Mucosa of stomach (tissue), 1 donor: ENCODE measurements around the gene GOLIM4.
"Not testable (repeated sequence)": the region's sequence is repeated elsewhere in the genome, so short reads cannot be mapped to it uniquely, and the experiment has no call there.

Experiments
- H3K27me3 ChIP-seq: one replicate; pipeline ENCODE4 v1.7.0; 2013; ENCODE audit warnings: mild to moderate bottlenecking, low read length; ENCODE audit not compliant: control insufficient read depth, insufficient read depth
- H3K36me3 ChIP-seq: one replicate; pipeline ENCODE4 v1.7.0; 2013; ENCODE audit warnings: low read length; ENCODE audit not compliant: control insufficient read depth, insufficient read depth
- H3K4me1 ChIP-seq: one replicate; pipeline ENCODE4 v1.7.0; 2013; ENCODE audit warnings: mild to moderate bottlenecking, low read length; ENCODE audit not compliant: control insufficient read depth, insufficient read depth
- H3K4me3 ChIP-seq: one replicate; pipeline ENCODE4 v1.7.0; 2013; ENCODE audit warnings: low read length
- H3K9ac ChIP-seq: one replicate; pipeline ENCODE4 v1.7.0; 2013; ENCODE audit warnings: mild to moderate bottlenecking, low read length, moderate library complexity
- H3K9me3 ChIP-seq: one replicate; pipeline ENCODE4 v1.7.0; 2013; ENCODE audit warnings: mild to moderate bottlenecking, low read length, moderate library complexity; ENCODE audit not compliant: control insufficient read depth
- donor health status: Pancreatic carcinoma.

The GOLIM4 gene

DNA sequence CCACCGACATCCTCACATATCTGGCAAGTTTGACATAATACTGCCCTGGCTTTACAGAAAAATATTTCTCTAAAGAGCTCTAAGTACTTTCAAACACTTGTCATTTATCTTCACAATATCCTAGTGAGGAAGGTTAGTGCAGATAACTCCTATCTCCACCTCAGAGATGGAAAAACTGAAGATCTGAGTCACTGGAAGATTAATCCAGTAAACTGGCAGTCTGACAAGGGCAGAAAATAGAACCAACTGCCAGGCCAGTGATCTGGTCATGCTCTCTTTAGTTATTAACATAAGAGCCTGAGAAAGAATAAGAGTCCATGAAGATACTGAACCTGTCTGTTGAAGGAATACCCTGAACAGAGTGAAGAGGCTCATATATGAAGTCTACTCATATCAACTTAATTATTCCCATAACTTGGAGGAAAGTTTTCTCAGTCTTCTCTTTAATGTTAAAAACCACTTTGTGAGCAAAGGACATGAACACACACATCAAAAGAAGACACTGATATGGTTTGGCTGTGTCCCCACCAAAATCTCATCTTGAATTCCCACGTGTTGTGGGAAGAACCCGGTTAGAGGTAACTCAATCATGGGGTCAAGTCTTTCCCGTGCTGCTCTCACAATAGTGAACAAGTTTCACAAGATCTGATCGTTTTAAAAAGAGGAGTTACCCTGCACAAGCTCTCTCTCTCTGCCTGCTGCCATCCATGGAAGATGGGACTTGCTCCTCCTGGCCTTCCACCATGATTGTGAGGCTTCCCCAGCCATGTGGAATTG, 61.4 kb downstream of the GOLIM4 start:
- Histone ChIP-seq H3K4me1 (no peaks in the 10 kb centered on the region), H3K9me3 (no peaks in the 10 kb centered on the region), H3K4me3 (no peak overlapping the region), H3K9ac (no peak overlapping the region), H3K36me3 (peaks cover 5% of the 10 kb centered on the region), H3K27me3 (no peaks in the 10 kb centered on the region)

DNA sequence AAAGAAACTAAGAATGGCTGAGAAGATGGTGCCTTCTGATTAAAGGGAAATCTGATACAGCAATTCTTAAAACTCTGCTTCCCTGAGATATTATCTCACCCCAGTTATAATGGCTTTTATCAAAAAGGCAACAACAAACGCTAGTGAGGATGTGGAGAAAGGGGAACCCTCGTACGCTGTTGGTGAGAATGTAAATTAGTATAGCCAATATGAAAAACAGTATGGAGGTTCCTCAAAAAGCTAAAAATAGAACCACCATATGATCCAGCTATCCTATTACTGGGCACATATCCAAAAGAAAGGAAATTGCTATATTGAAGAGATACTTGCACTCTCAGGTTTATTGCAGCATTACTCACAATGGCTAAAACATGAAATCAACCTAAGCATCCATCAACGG, 65.1 kb downstream of the GOLIM4 start:
- H3K9ac ChIP-seq: no peak overlapping the region
- H3K4me3 ChIP-seq: no peak overlapping the region
- H3K4me1 ChIP-seq: no peaks in the 10 kb centered on the region
- peaks cover 5% of the 10 kb centered on the region for H3K36me3 ChIP-seq
- H3K9me3 ChIP-seq: no peaks in the 10 kb centered on the region
- no peaks in the 10 kb centered on the region for H3K27me3 ChIP-seq

DNA sequence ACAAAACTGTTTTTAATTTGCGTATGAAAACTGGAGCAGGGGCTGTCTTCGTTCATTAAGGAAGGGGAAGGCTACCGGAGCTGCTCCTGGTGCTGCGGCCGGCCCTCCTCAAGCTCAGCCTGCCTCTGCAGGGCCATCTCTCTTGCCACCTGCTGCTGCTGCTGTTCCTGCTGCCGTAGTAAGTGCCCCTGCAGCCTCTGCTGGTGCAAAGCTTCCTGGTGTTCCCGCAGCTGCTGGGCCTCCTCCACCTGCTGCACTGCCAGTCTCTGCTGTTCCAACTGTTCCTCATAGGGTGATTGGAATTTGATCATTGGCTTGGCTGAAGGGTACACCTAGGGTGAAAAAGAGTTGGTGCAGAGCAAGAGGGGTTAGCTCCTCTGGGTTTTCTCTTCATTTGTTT, 66.0 kb downstream of the GOLIM4 start:
- Histone ChIP-seq H3K27me3 (no peaks in the 10 kb centered on the region), H3K36me3 (peaks cover 5% of the 10 kb centered on the region), H3K9ac (no peak overlapping the region), H3K9me3 (no peaks in the 10 kb centered on the region), H3K4me3 (no peak overlapping the region), H3K4me1 (no peaks in the 10 kb centered on the region)

DNA sequence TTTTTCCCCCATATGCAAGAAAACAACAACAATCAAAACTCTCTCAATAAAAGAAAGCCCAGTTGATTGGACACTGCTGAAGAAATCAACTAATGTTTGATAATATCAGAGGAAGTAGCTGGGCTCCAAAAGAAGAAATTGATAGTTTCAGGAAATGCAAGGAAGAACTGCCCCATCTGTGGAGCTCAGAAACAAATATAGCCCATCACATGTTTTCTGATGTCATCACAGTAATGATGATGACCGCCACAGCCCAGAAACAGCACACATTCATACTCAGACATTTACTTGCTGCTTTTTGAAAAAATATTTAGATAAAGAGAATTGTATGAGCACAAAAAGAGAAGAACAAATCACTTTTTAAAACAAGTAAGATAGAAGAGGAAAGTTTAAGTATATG, 67.6 kb downstream of the GOLIM4 start:
- H3K27me3 ChIP-seq: no peaks in the 10 kb centered on the region
- no peak overlapping the region for H3K9ac ChIP-seq
- H3K9me3 ChIP-seq: no peaks in the 10 kb centered on the region
- no peak overlapping the region for H3K4me3 ChIP-seq
- peaks cover 5% of the 10 kb centered on the region for H3K36me3 ChIP-seq
- H3K4me1 ChIP-seq: no peaks in the 10 kb centered on the region

DNA sequence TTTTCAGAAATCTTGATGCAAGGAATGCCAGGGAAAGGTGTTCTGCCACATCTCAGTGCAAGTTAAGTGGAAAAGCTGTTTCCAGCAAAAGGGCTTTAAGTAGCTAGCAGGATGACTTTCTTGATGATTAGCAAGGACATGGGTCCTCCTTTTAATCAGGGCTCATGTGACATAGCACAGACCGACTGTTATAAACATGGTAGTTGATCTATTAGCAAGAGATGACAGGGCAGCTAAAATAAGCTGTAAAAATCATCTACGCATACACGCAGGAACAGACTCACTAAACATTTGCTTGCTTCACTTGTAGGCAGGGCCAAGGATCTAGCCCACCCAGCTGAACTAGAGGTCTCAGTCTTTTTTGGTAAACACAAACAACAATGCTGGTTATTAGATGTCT, 69.0 kb downstream of the GOLIM4 start:
- peaks cover 5% of the 10 kb centered on the region for H3K36me3 ChIP-seq

DNA sequence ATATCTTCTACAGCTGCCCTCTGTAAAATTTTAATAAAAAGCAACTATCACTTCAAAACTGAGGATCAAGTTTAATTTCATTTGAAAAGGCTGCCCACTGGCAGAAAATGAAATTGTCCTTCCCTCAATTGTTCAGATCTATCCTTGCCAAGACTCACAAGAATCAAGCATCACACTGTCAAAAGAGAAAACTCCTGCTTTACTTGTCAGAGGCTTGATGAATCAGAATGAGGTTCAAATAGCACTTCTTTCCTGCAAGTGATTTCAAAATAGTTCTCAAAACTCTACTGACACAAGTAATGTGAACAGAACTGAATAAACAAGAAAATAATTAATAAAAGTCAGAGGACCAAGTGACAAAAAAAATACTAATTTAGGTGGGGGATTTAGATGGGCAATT, 70.6 kb downstream of the GOLIM4 start:
- Histone ChIP-seq H3K4me1 (no peaks in the 10 kb centered on the region), H3K4me3 (no peak overlapping the region), H3K9me3 (no peaks in the 10 kb centered on the region), H3K27me3 (no peaks in the 10 kb centered on the region), H3K9ac (no peak overlapping the region), H3K36me3 (no peaks in the 10 kb centered on the region)

More for the DNA sequence above, 69.0 kb downstream of the GOLIM4 start:
- no peaks in the 10 kb centered on the region for H3K27me3 ChIP-seq
- no peaks in the 10 kb centered on the region for H3K9me3 ChIP-seq
- H3K4me3 ChIP-seq: no peak overlapping the region
- H3K4me1 ChIP-seq: no peaks in the 10 kb centered on the region
- no peak overlapping the region for H3K9ac ChIP-seq

DNA sequence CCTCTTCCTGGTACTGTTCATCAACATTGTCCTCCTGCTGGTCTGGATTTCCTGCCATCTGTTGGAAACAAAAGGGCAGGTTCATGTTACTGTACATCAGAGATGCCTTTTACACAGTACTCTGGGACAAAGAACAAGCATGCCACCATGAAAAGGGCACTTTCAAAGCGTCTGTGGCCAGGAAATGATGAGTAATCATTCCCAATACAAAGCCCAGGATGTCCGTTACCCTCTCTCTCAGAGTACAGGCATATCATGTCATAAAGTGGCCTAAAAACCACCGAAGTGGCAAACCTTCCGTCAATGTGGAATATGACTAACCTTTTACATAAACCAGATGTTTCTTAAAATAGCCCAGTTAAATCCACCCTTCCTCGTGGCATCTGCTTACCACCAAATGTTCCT, 71.2 kb downstream of the GOLIM4 start:
- Histone ChIP-seq H3K4me1 (no peaks in the 10 kb centered on the region), H3K9ac (no peak overlapping the region), H3K36me3 (no peaks in the 10 kb centered on the region), H3K4me3 (no peak overlapping the region), H3K9me3 (no peaks in the 10 kb centered on the region), H3K27me3 (no peaks in the 10 kb centered on the region)

DNA sequence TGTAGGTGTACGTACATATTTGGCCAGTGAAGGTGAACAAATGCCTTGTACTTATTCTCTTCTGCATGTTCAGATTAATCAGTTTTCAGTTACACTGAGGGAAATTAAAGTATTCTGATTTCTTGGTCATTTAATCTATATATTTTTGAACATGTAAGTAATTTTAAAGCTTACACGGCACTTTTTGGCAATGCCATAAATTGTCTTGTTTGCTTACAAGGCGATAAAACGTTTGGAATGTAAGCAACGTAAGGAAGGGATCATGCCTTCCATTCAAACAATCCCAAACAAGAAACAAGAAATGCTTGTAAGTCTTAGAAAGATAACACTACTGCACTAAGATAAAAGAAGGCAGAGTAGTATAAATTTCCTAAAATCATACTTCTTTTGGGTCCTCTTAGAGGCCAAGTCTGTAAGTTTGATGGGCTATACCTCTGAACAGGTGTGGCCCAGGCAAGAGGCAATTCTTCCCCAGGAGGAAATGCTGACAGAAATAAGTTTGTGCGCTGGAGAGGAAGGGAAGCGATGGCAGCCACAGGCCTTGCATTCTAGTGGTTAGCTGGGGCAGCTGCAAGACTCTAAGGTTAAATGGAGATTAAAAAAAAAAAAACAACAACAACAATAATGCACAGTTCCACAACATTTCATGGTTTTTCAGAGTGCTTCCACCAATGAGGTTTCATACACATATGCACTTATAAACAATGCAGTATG, 73.8 kb downstream of the GOLIM4 start:
- Histone ChIP-seq H3K9ac (no peak overlapping the region), H3K9me3 (no peaks in the 10 kb centered on the region), H3K36me3 (no peaks in the 10 kb centered on the region), H3K27me3 (no peaks in the 10 kb centered on the region), H3K4me1 (no peaks in the 10 kb centered on the region), H3K4me3 (no peak overlapping the region)

DNA sequence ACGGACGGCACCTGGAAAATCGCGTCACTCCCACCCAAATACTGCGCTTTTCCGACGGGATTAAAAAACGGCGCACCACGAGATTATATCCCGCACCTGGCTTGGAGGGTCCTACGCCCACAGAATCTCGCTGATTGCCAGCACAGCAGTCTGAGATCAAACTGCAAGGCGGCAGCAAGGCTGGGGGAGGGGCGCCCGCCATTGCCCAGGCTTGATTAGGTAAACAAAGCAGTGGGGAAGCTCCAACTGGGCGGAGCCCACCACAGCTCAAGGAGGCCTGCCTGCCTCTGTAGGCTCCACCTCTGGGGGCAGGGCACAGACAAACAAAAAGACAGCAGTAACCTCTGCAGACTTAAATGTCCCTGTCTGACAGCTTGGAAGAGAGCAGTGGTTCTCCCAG, 84.4 kb downstream of the GOLIM4 start:
- H3K9ac ChIP-seq, H3K9me3 ChIP-seq, H3K4me1 ChIP-seq, H3K36me3 ChIP-seq, H3K4me3 ChIP-seq, H3K27me3 ChIP-seq: not testable (repeated sequence)

DNA sequence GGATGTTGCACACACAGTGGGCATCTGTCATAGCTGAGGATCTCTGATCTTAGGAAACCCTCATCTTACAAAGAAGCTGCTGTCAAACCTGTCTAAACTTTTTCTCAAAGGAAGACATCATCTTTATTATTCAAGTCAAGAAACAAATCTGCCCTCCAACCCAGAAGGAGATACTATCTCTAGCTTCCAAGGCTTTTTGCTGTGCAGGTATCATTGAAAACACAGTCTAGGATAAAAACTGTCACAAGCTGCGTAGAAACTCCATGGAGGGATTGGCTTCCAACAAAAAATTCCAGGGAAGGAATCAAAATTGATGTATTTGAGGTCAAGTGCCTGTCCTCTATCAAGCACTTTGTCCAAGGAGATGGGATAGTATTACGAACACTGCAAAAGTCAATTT, 89.1 kb downstream of the GOLIM4 start:
- H3K36me3 ChIP-seq: no peaks in the 10 kb centered on the region
- H3K27me3 ChIP-seq: no peaks in the 10 kb centered on the region
- no peaks in the 10 kb centered on the region for H3K4me1 ChIP-seq
- H3K9me3 ChIP-seq: no peaks in the 10 kb centered on the region
- no peak overlapping the region for H3K9ac ChIP-seq
- no peak overlapping the region for H3K4me3 ChIP-seq

DNA sequence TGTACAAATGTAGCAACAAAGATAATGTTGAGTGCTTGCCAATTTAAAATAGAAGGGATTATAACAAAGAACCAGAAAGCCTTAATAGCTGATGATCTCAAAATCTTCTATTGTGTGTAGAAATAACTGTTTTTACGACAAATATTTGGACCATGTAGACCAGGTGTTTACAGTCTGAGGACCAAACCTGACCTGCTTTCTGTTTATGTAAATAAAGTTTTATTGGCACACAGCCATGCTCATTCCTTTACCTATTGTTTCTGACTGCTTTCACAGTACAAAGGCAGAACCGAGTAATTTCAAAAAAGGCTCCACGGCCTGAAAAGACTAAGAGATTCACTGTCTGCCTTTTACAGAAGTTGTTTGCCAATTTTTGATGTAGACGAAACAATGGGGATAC, 91.8 kb downstream of the GOLIM4 start:
- no peaks in the 10 kb centered on the region for H3K27me3 ChIP-seq
- H3K4me1 ChIP-seq: no peaks in the 10 kb centered on the region
- H3K9ac ChIP-seq: no peak overlapping the region
- H3K4me3 ChIP-seq: no peak overlapping the region
- no peaks in the 10 kb centered on the region for H3K9me3 ChIP-seq
- H3K36me3 ChIP-seq: no peaks in the 10 kb centered on the region

DNA sequence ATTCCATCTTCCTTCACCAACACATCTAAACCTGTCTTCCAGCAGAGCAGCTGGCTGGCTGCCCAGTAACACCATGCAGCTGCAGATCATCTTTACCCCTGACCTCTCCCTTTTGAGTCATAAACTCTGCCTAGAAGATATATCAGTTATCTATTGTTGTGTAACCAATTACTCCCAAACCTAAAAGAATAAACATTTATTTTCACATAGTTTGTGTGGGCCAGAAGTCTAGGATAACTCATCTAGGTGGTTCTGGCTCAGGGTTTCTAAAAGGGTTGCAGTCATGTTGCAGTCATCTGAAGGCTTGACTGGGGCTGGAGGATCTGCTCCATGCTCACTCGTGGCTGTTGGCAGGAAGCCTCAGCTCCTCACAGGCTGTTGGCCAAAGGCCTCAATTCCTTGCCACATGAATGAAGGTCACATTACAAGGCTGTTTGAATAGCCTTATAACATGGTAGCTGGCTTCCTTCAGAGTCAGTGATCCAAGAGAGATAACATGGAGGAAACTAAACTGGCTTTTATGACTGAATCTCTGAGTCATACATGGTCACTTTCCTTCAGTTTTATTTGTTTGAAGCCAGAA, 92.8 kb downstream of the GOLIM4 start:
- no peak overlapping the region for H3K9ac ChIP-seq
- no peaks in the 10 kb centered on the region for H3K36me3 ChIP-seq
- H3K4me3 ChIP-seq: no peak overlapping the region
- no peaks in the 10 kb centered on the region for H3K4me1 ChIP-seq
- no peaks in the 10 kb centered on the region for H3K27me3 ChIP-seq
- H3K9me3 ChIP-seq: no peaks in the 10 kb centered on the region
